GM12878 (cell line): ENCODE results near the gene FOXR1.

Source experiments
- CTCF ChIP-seq, 3 experiments: IDR thresholded peaks in 2 of 3; conservative IDR thresholded peaks in 1 of 3; 2 replicates each; pipeline ENCODE4 v1.5.1; 2011; ENCODE audit warnings: low read depth in 3 of 3, low read length in 3 of 3, mild to moderate bottlenecking in 3 of 3, control low read depth in 2 of 3, moderate library complexity in 2 of 3, inconsistent platforms in 1 of 3, mixed read lengths in 1 of 3; ENCODE audit not compliant: control insufficient read depth in 2 of 3, insufficient read depth in 1 of 3; ENCODE audit errors: extremely low read depth in 1 of 3
- EZH2 ChIP-seq: IDR thresholded peaks from 2 replicates; pipeline ENCODE4 v1.6.1; 2012; ENCODE audit warnings: low read depth, mild to moderate bottlenecking, control low read depth, inconsistent platforms, low read length, borderline replicate concordance; ENCODE audit not compliant: control insufficient read depth
- FOXK2 ChIP-seq: fragments of 450-650 bp; IDR thresholded peaks from 2 replicates; pipeline ENCODE4 v1.6.1; 2017; ENCODE audit warnings: mild to moderate bottlenecking, moderate library complexity
- HCFC1 ChIP-seq: fragments of 150-350 bp; IDR thresholded peaks from 2 replicates; pipeline ENCODE4 v1.6.1; 2014; ENCODE audit warnings: low read length
- JUNB ChIP-seq: IDR thresholded peaks from 2 replicates; pipeline ENCODE4 v1.6.1; 2016; ENCODE audit warnings: antibody characterized with exemption, mild to moderate bottlenecking
- JUND ChIP-seq: IDR thresholded peaks from 2 replicates; pipeline ENCODE4 v1.6.1; 2012; ENCODE audit warnings: low read depth, mild to moderate bottlenecking, low read length, improper control_type of control experiment, moderate library complexity
- MYC ChIP-seq: IDR thresholded peaks from 2 replicates; pipeline ENCODE4 v1.6.1; 2011; ENCODE audit warnings: mild to moderate bottlenecking, low read length, moderate library complexity, inconsistent platforms; ENCODE audit not compliant: insufficient read depth, insufficient replicate concordance, insufficient read length, severe bottlenecking
- POLR2A ChIP-seq: IDR thresholded peaks from 2 replicates; pipeline ENCODE4 v1.6.1; 2011; ENCODE audit warnings: low read depth, mild to moderate bottlenecking, low read length
- POLR2AphosphoS5 ChIP-seq: IDR thresholded peaks from 2 replicates; pipeline ENCODE4 v1.6.1; 2011; ENCODE audit warnings: mild to moderate bottlenecking, low read length, inconsistent platforms
- POU2F2 ChIP-seq: IDR thresholded peaks from 3 replicates; pipeline ENCODE4 v1.6.1; 2011; ENCODE audit warnings: low read depth, mild to moderate bottlenecking, low read length, borderline replicate concordance
- RBBP5 ChIP-seq: fragments of 200-600 bp; sonication (generic); conservative IDR thresholded peaks from 2 replicates; pipeline ENCODE4 v1.6.1; 2016
- SREBF2 ChIP-seq: IDR thresholded peaks from 2 replicates; pipeline ENCODE4 v1.6.1; 2012; ENCODE audit warnings: mild to moderate bottlenecking, low read length
- SUZ12 ChIP-seq: fragments of 200-600 bp; sonication (generic); IDR thresholded peaks from one replicate; pipeline ENCODE4 v1.6.1; 2018; ENCODE audit warnings: antibody characterized with exemption, mild to moderate bottlenecking; ENCODE audit not compliant: unreplicated experiment
- USF2 ChIP-seq: IDR thresholded peaks from 2 replicates; pipeline ENCODE4 v1.6.1; 2011; ENCODE audit warnings: low read depth, low read length, improper control_type of control experiment, borderline replicate concordance

- 0 out of 2 replicates have a peak, but pooled peaks have one; percentile 56 for TF ChIP-seq POLR2AphosphoS5
- TF ChIP-seq POLR2A: peak; percentile 29
- TF ChIP-seq CTCF (IDR thresholded peaks at IDR 0.05 in 2 of 3, conservative IDR thresholded peaks at IDR 0.05 in 1 of 3; ENCODE audit: control insufficient read depth in 2 of 3, extremely low read depth in 1 of 3, insufficient read depth in 1 of 3, low read depth in 3 of 3, low read length in 3 of 3): no peak
- no peak for TF ChIP-seq RBBP5
- TF ChIP-seq SUZ12: no peak
- no peak for TF ChIP-seq JUNB
- no peak for TF ChIP-seq JUND
- no peak for TF ChIP-seq FOXK2
- TF ChIP-seq EZH2: no peak
- no peak for TF ChIP-seq MYC
- no peak for TF ChIP-seq POU2F2
- no peak for TF ChIP-seq HCFC1
- no peak for TF ChIP-seq SREBF2
- no peak for TF ChIP-seq USF2
These were observed 43.6 kb downstream of the FOXR1 start for GRCh38 chr11:119015054-119015611.
